DLD1 (cell line): Measurements from ENCODE around the gene JUND.

Source experiments
- in situ Hi-C: cut with HindIII; loops from 2 replicates; pipeline ENCODE4 v1.10.0; 2017; ENCODE audit warnings: low sequenced_read_pairs

JUND gene

GRCh38 chr19:18251587-18252369 is 29.6 kb downstream of the JUND start:
- in situ Hi-C loops, result no loop called here

GRCh38 chr19:18249834-18250233 is 31.6 kb downstream of the JUND start:
- in situ Hi-C loops, result no loop called here

- in situ Hi-C loops, result no loop called here
These were observed 36.1 kb downstream of the JUND start for GRCh38 chr19:18245297-18245696.

- in situ Hi-C loops, result no loop called here
These were observed 42.1 kb downstream of the JUND start for GRCh38 chr19:18239303-18239702.

GRCh38 chr19:18234194-18234593 is 47.2 kb downstream of the JUND start:
- in situ Hi-C loops, result no loop called here

GRCh38 chr19:18233224-18233825 is 48.1 kb downstream of the JUND start:
- in situ Hi-C loops, result no loop called here

GRCh38 chr19:18232540-18233223 is 48.7 kb downstream of the JUND start:
- in situ Hi-C loops, result no loop called here

GRCh38 chr19:18231775-18232174 is 49.6 kb downstream of the JUND start:
- in situ Hi-C loops, result no loop called here

- in situ Hi-C loops, result no loop called here
These were observed 50.3 kb downstream of the JUND start for GRCh38 chr19:18230941-18231734.

- in situ Hi-C loops, result no loop called here
These were observed 51.5 kb downstream of the JUND start for GRCh38 chr19:18229915-18230314.
